HFF-Myc (cell line): ENCODE data around the gene TNFRSF12A.
"Not testable (repeated sequence)": the region's sequence is repeated elsewhere in the genome, so short reads cannot be mapped to it uniquely, and the experiment has no call there.

Source experiments
- DNase-seq: peaks from one replicate; pipeline ENCODE4 v3.0.0-alpha.2; 2011; ENCODE audit warnings: low read depth; ENCODE audit errors: extremely low read depth
- H3K4me3 ChIP-seq: replicated peaks from 2 replicates; pipeline ENCODE4 v1.5.1; 2011; ENCODE audit warnings: low read depth, mild to moderate bottlenecking, control low read depth, low read length
- CTCF ChIP-seq: IDR thresholded peaks from 2 replicates; pipeline ENCODE4 v1.5.1; 2012; ENCODE audit warnings: mild to moderate bottlenecking, low read depth, low read length, control low read depth; ENCODE audit errors: missing control alignments

The TNFRSF12A gene

GRCh38 chr16:3054965-3055733 lies 35.0 kb downstream of the TNFRSF12A start:
- no peak for TF ChIP-seq CTCF
- no peak overlapping the region for H3K4me3 ChIP-seq
- DNase-seq: no peak

GRCh38 chr16:3055734-3056115 lies 35.6 kb downstream of the TNFRSF12A start:
- DNase-seq, H3K4me3 ChIP-seq: not testable (repeated sequence)

- no peak for TF ChIP-seq CTCF
- no peak overlapping the region for H3K4me3 ChIP-seq
- DNase-seq: no peak
Measured at GRCh38 chr16:3056336-3057180, 36.4 kb downstream of the TNFRSF12A start.

- no peak for TF ChIP-seq CTCF
- DNase-seq: no peak
- H3K4me3 ChIP-seq: peak overlapping the region; percentile 76
Measured at GRCh38 chr16:3057181-3058138, 37.3 kb downstream of the TNFRSF12A start.

GRCh38 chr16:3058139-3059030 lies 38.2 kb downstream of the TNFRSF12A start:
- H3K4me3 ChIP-seq: peak overlapping the region; percentile 76
- TF ChIP-seq CTCF: no peak
- no peak for DNase-seq

GRCh38 chr16:3059041-3059722 lies 39.0 kb downstream of the TNFRSF12A start:
- DNase-seq: peak; percentile 31
- H3K4me3 ChIP-seq: peak overlapping the region; percentile 76
- TF ChIP-seq CTCF: peak; percentile 52
